Left lung (tissue), 10 donors: Measurements from ENCODE around the gene SOWAHB. TPM values are rescaled to one million over a fixed set of nuclear protein-coding genes. Genes with fewer than 3 reads are reported as not detected.
A peak's percentile ranks its signal among the peaks of the same experiment; 100 is the strongest.

Experiments
- ATAC-seq: fragments of 200-7000 bp; cut with Tn5 transposase; one replicate; pipeline ENCODE4 v1.9.1; 2020; ENCODE audit warnings: moderate library complexity
- DNase-seq, 4 donors: peaks; one replicate each; pipeline ENCODE4 v3.0.0-alpha.2; 2013 to 2020
- H3K27ac ChIP-seq, 2 donors: fragments of 200-600 bp; sonication (generic) in 1 of 2; one replicate each; pipeline versions ENCODE4 v1.5.0 to v1.8.0; 2020 to 2021
- H3K27me3 ChIP-seq, 2 donors: fragments of 200-600 bp; sonication (generic) in 1 of 2; one replicate each; pipeline versions ENCODE4 v1.5.0 to v1.8.0; 2020 to 2021
- H3K36me3 ChIP-seq, 2 donors: fragments of 200-600 bp; sonication (generic) in 1 of 2; one replicate each; pipeline versions ENCODE4 v1.5.0 to v1.8.0; 2020 to 2021
- H3K4me1 ChIP-seq, 2 donors: fragments of 200-600 bp; one replicate each; pipeline ENCODE4 v1.8.0; 2021
- H3K4me3 ChIP-seq, 2 donors: fragments of 200-600 bp; sonication (generic) in 1 of 2; one replicate each; pipeline versions ENCODE4 v1.5.0 to v1.8.0; 2020 to 2021; ENCODE audit warnings: mild to moderate bottlenecking in 1 of 2
- H3K9me3 ChIP-seq, 2 donors: fragments of 200-600 bp; sonication (generic) in 1 of 2; one replicate each; pipeline versions ENCODE4 v1.5.0 to v1.8.0; 2020 to 2021
- CTCF ChIP-seq, 2 donors: fragments of 200-600 bp; sonication (generic) in 1 of 2; IDR thresholded peaks; one replicate each; pipeline versions ENCODE4 v1.5.0 to v1.8.0; 2021; ENCODE audit warnings: antibody characterized with exemption in 2 of 2
- intact Hi-C, 2 donors: fragments of 100-400 bp; cut with DNase I; formaldehyde crosslinking; loops; one replicate each; pipeline versions ENCODE4 v1.11.2 to v1.14.2; 2022
- polyA plus RNA-seq, 6 donors: library from polyadenylated mRNA; unstranded; fragments of 120-200 nt; gene quantifications; one replicate each; pipeline ENCODE4 v1.2.1, GENCODE V29; 2013; ENCODE audit not compliant: insufficient read length in 6 of 6
- total RNA-seq, 2 donors: library from RNA; stranded (reverse); fragmentation: NEBNext Ultra II Directional; extraction: Animal tissue kit (Norgen Biotek cat#: 25700); gene quantifications; one replicate each; pipeline ENCODE4 v1.2.1, GENCODE V29; 2021
- donor health status: DM: no; HTN: yes; CAD: no.
- donor health status: DM: no; HTN: no; CAD: no.

Gene SOWAHB
- total and polyA plus RNA-seq, 8 donors, result 2.5 to 6.3 (median 2.8) TPM

DNA sequence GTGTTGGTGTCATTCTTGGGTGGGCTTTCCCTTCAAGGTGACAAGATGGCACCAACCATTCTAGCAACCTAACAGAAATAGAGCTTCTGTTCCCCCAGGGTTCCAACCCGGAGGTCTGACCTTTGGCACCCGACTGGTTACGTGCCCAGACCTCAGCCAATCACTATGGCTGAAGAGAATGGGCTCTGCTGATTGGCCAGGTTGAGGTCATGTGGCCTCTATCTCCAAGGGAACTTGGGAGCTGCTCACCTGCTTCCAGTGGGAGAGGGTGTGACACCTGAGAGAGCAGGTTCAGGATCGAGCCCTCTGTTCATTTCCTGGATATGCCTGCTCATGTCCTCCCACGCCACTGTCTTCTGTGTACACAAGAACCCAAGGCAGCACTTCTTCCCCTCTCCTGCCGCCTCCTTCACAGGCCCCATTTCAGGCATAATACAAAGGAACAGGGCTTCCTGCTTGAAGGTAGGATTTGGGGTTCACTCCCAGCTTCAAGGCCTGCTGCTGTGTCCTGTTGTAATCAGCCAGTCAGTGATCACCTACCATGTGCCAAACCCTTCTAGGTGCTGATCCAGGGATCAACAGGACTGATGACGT, 11.0 kb downstream of the SOWAHB start:
- H3K4me1 ChIP-seq, result no peaks in the 10 kb centered on the region
- no peak overlapping the region for H3K27ac ChIP-seq
- no peak overlapping the region for H3K4me3 ChIP-seq
- no peaks in the 10 kb centered on the region for H3K36me3 ChIP-seq
- H3K27me3 ChIP-seq, result no peaks in the 10 kb centered on the region
- no peaks in the 10 kb centered on the region for H3K9me3 ChIP-seq
- no peak for TF ChIP-seq CTCF (IDR thresholded peaks at IDR 0.05)
- no peak for DNase-seq
- ATAC-seq, result no peak
- intact Hi-C loops, result no loop called here

- no peaks in the 10 kb centered on the region for H3K9me3 ChIP-seq
- no peaks in the 10 kb centered on the region for H3K27me3 ChIP-seq
- intact Hi-C loops, result no loop called here
- H3K36me3 ChIP-seq, result no peaks in the 10 kb centered on the region
- H3K27ac ChIP-seq, result no peak overlapping the region
- H3K4me1 ChIP-seq, result no peaks in the 10 kb centered on the region
- ATAC-seq, result no peak
- no peak overlapping the region for H3K4me3 ChIP-seq
- TF ChIP-seq CTCF (IDR thresholded peaks at IDR 0.05), result no peak
- no peak for DNase-seq
Observed at GRCh38 chr4:76886214-76886613, 11.7 kb downstream of the SOWAHB start.

GRCh38 chr4:76883147-76883546, 14.8 kb downstream of the SOWAHB start:
- DNase-seq (no peak), ATAC-seq (no peak)
- no peaks in the 10 kb centered on the region for H3K36me3 ChIP-seq
- no peaks in the 10 kb centered on the region for H3K4me1 ChIP-seq
- H3K27me3 ChIP-seq, result no peaks in the 10 kb centered on the region
- no peak overlapping the region for H3K27ac ChIP-seq
- H3K4me3 ChIP-seq, result no peak overlapping the region
- no peak for TF ChIP-seq CTCF (IDR thresholded peaks at IDR 0.05)
- no peaks in the 10 kb centered on the region for H3K9me3 ChIP-seq
- intact Hi-C loops, result no loop called here

DNA sequence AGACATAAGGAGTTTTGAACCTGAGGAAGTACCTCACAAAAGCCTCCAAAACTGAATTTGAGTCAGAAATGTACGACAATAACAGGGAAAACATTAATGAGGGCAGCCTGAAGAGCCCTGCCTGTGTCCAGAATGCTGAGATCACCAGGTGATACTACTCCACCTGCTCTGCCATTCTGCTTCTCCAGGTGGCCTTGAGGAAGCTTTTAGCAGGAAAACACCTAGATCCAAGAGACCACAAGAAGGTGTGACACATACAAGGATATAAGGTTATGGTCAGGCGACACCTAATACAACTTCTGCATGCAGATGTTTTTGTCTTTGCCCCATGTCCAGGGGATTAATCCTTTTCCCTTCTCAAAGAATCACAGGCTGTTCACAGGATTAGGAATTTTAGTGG, 15.3 kb downstream of the SOWAHB start:
- no peak for TF ChIP-seq CTCF (IDR thresholded peaks at IDR 0.05)
- Histone ChIP-seq H3K4me1 (no peaks in the 10 kb centered on the region), H3K27me3 (no peaks in the 10 kb centered on the region), H3K9me3 (no peaks in the 10 kb centered on the region), H3K4me3 (no peak overlapping the region), H3K27ac (no peak overlapping the region), H3K36me3 (no peaks in the 10 kb centered on the region)
- no peak for DNase-seq
- no peak for ATAC-seq
- intact Hi-C loops, result no loop called here

GRCh38 chr4:76881375-76881774, 16.6 kb downstream of the SOWAHB start:
- Histone ChIP-seq H3K4me1 (no peaks in the 10 kb centered on the region), H3K4me3 (no peak overlapping the region), H3K27me3 (no peaks in the 10 kb centered on the region), H3K36me3 (no peaks in the 10 kb centered on the region), H3K27ac (no peak overlapping the region), H3K9me3 (no peaks in the 10 kb centered on the region)
- intact Hi-C loops, result no loop called here
- no peak for TF ChIP-seq CTCF (IDR thresholded peaks at IDR 0.05)
- DNase-seq (no peak), ATAC-seq (peak; percentile 64)
